C4-2B (cell line): ENCODE measurements around the gene IFNGR1.

Source experiments
- CTCF ChIP-seq: fragments of 450-650 bp; conservative IDR thresholded peaks from 2 replicates; pipeline ENCODE4 v1.5.1; 2017; ENCODE audit warnings: mild to moderate bottlenecking
- ZFX ChIP-seq: fragments of 450-650 bp; IDR thresholded peaks from 2 replicates; pipeline ENCODE4 v1.6.1; 2017

GRCh38 chr6:137167702-137168377 is 51.3 kb downstream of the IFNGR1 start:
- TF ChIP-seq CTCF (no peak), ZFX (no peak)
